ENCODE data around the gene BMS1. TPM values are rescaled to one million over a fixed set of nuclear protein-coding genes. Genes with fewer than 3 reads are reported as not detected.
"Not testable (repeated sequence)": the region's sequence is repeated elsewhere in the genome, so short reads cannot be mapped to it uniquely, and the experiment has no call there.

BMS1 gene
- total RNA-seq, 1 donor from 2014 or later = 21.8 TPM

GRCh38 chr10:42802876-42803275 lies 20.3 kb downstream of the BMS1 start:
- Mint-ChIP-seq H3K4me3 (no peak overlapping the region), H3K36me3 (peaks cover 55% of the 10 kb centered on the region), H3K27me3 (ENCODE audit: low read depth) (no peaks in the 10 kb centered on the region), H3K27ac (no peak overlapping the region), H3K9me3 (peaks cover 5% of the 10 kb centered on the region), H3K4me1 (no peaks in the 10 kb centered on the region)
- DNase-seq (ENCODE audit: low spot score in 2 of 2, unreplicated experiment in 2 of 2) = no peak
- TF ChIP-seq, protein P1, sequence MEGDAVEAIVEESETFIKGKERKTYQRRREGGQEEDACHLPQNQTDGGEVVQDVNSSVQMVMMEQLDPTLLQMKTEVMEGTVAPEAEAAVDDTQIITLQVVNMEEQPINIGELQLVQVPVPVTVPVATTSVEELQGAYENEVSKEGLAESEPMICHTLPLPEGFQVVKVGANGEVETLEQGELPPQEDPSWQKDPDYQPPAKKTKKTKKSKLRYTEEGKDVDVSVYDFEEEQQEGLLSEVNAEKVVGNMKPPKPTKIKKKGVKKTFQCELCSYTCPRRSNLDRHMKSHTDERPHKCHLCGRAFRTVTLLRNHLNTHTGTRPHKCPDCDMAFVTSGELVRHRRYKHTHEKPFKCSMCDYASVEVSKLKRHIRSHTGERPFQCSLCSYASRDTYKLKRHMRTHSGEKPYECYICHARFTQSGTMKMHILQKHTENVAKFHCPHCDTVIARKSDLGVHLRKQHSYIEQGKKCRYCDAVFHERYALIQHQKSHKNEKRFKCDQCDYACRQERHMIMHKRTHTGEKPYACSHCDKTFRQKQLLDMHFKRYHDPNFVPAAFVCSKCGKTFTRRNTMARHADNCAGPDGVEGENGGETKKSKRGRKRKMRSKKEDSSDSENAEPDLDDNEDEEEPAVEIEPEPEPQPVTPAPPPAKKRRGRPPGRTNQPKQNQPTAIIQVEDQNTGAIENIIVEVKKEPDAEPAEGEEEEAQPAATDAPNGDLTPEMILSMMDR (IDR thresholded peaks at IDR 0.05; ENCODE audit: unreplicated experiment) = no peak

GRCh38 chr10:42809676-42810075 lies 27.1 kb downstream of the BMS1 start:
- peaks cover 68% of the 10 kb centered on the region for H3K36me3 Mint-ChIP-seq
- H3K27ac Mint-ChIP-seq = no peak overlapping the region
- TF ChIP-seq, protein P1 (IDR thresholded peaks at IDR 0.05; ENCODE audit: unreplicated experiment) = no peak

GRCh38 chr10:42812028-42812427 lies 29.4 kb downstream of the BMS1 start:
- H3K4me1 Mint-ChIP-seq = no peaks in the 10 kb centered on the region
- peaks cover 27% of the 10 kb centered on the region for H3K9me3 Mint-ChIP-seq
- no peak for DNase-seq (ENCODE audit: low spot score in 2 of 2, unreplicated experiment in 2 of 2)
- no peaks in the 10 kb centered on the region for H3K27me3 Mint-ChIP-seq (ENCODE audit: low read depth)
- H3K4me3 Mint-ChIP-seq = no peak overlapping the region
- peaks cover 74% of the 10 kb centered on the region for H3K36me3 Mint-ChIP-seq
- H3K27ac Mint-ChIP-seq = no peak overlapping the region
- TF ChIP-seq, protein P1 (IDR thresholded peaks at IDR 0.05; ENCODE audit: unreplicated experiment) = no peak

More at GRCh38 chr10:42809676-42810075, 27.1 kb downstream of the BMS1 start:
- peaks cover 27% of the 10 kb centered on the region for H3K9me3 Mint-ChIP-seq
- no peaks in the 10 kb centered on the region for H3K4me1 Mint-ChIP-seq
- H3K4me3 Mint-ChIP-seq = no peak overlapping the region
- DNase-seq (ENCODE audit: low spot score in 2 of 2, unreplicated experiment in 2 of 2) = no peak
- H3K27me3 Mint-ChIP-seq (ENCODE audit: low read depth) = no peaks in the 10 kb centered on the region

DNA sequence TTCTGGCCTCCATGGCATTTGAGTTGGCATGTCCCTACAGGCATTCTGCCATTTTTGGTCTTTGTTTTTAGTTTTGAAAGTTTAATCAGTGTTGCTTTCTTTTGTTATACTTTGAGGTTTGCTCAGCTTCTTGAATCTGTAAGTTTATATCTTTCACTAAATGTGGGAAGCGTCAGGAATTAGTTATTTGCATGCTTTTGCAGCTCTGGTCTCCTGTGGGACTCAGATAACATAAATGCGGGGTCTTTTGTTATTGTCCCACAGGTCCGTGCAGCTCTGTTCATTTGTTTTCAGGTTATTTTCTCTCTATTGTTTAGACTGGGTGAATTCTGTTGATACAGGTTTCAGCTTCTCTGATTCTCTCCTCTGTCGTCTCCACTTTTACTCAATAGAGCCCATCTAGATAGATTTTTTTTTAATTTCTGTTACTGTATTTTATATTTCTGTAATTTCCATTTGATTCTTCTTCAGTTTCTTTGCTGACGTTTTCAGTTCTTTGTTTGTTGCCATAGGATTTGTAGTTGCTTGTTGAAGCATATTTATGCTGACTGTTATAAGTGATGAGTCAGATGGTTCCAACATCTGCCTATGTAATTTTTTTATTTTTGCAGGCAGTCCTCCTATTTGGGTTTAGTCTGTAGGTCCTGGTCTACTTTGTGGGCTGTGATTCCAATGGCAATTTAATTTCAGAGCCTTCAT lies 31.5 kb downstream of the BMS1 start:
- not testable (repeated sequence) for H3K4me1 Mint-ChIP-seq; H3K27ac Mint-ChIP-seq; H3K4me3 Mint-ChIP-seq; H3K27me3 Mint-ChIP-seq (ENCODE audit: low read depth); DNase-seq (ENCODE audit: low spot score in 2 of 2, unreplicated experiment in 2 of 2)
- Mint-ChIP-seq H3K9me3 (peaks cover 25% of the 10 kb centered on the region), H3K36me3 (peaks cover 75% of the 10 kb centered on the region)

DNA sequence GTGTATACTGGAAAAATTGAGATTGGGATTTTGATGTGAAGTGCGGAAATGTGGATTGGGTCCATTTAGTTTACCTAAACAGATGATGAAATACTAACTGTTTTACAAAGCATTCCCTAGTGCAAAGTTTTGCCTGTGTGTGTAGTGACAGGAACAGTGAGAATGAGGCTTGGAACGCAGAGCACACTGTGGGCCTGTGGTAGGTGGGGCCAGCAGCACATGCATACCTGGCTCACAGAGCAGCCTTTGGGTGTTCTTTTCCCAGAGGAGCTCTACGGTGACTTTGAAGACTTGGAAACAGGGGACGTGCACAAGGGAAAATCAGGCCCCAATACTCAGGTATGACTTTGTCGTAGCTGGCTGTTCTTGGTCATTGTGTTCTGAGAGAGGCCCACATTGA lies 33.7 kb downstream of the BMS1 start:
- not testable (repeated sequence) for H3K4me1 Mint-ChIP-seq; H3K4me3 Mint-ChIP-seq; DNase-seq (ENCODE audit: low spot score in 2 of 2, unreplicated experiment in 2 of 2); H3K27ac Mint-ChIP-seq; H3K27me3 Mint-ChIP-seq (ENCODE audit: low read depth)
- H3K9me3 Mint-ChIP-seq = peaks cover 21% of the 10 kb centered on the region
- H3K36me3 Mint-ChIP-seq = peaks cover 72% of the 10 kb centered on the region

DNA sequence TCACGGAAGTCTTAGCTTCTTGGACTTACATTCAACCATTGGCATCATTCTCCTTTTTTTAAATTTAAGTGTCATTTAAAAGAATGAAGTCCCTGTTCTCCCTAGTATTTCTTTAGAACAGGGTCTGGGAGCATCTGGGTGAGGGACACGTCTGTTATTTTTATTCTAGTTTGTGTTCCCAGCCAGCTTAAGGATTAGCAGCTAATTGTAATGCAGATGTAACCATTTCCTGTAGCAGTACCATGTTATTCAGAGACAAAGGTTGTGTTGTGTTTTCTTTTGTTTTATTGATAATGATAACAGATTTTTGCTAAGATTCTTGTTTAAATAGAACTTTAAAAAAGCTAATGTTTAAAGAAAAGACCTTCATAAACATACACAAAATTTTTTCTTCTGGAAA lies 34.3 kb downstream of the BMS1 start:
- TF ChIP-seq, protein P1 (IDR thresholded peaks at IDR 0.05; ENCODE audit: unreplicated experiment) = no peak
- DNase-seq (ENCODE audit: low spot score in 2 of 2, unreplicated experiment in 2 of 2) = no peak
- Mint-ChIP-seq H3K27ac (no peak overlapping the region), H3K4me1 (no peaks in the 10 kb centered on the region), H3K27me3 (ENCODE audit: low read depth) (no peaks in the 10 kb centered on the region), H3K4me3 (no peak overlapping the region), H3K9me3 (peaks cover 20% of the 10 kb centered on the region), H3K36me3 (peaks cover 70% of the 10 kb centered on the region)

DNA sequence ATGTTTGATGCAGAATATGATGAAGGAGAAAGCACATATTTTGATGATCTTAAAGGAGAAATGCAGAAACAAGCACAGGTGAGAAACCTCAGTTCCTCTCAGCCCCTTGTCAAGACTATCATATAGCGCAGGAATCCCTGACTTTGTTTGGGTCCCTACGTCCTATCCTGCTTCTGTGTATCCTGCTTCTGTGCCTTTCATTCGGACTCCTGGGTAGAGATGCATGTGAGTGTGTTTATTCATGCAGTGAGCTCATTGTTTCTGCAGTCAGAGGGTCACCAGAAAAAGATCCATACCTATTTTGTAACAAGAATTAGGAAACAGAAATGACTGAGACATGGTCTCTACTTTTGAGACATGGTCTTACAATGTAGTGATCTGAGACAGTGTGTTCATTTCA lies 34.8 kb downstream of the BMS1 start:
- H3K4me1 Mint-ChIP-seq; H3K27ac Mint-ChIP-seq; H3K27me3 Mint-ChIP-seq (ENCODE audit: low read depth); H3K4me3 Mint-ChIP-seq; DNase-seq (ENCODE audit: low spot score in 2 of 2, unreplicated experiment in 2 of 2): not testable (repeated sequence)
- peaks cover 18% of the 10 kb centered on the region for H3K9me3 Mint-ChIP-seq
- peaks cover 68% of the 10 kb centered on the region for H3K36me3 Mint-ChIP-seq

DNA sequence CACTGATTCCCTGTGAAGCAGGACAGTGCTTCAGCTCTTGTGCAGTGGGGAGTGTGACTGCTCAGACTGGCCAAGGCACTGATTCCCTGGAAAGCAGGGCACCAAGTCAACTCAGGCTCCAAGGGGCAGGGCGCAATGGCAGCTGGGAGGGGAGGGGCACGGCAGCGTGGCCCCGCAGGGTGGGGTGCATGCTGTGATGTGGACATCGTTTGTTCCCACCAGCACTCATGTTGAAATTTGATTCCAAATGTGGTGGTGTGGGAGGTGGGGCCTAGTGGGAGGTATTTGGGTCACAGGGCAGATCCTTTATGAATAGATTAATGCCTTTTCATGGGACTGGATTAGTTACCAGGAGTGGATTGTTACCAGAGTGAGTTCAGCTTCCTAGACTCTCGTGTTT lies 44.2 kb downstream of the BMS1 start:
- peaks cover 19% of the 10 kb centered on the region for H3K9me3 Mint-ChIP-seq
- not testable (repeated sequence) for H3K27ac Mint-ChIP-seq; DNase-seq (ENCODE audit: low spot score in 2 of 2, unreplicated experiment in 2 of 2)

More for the DNA sequence above, 44.2 kb downstream of the BMS1 start:
- not testable (repeated sequence) for H3K4me1 Mint-ChIP-seq; H3K27me3 Mint-ChIP-seq (ENCODE audit: low read depth); H3K4me3 Mint-ChIP-seq
- peaks cover 68% of the 10 kb centered on the region for H3K36me3 Mint-ChIP-seq

All from mesothelial cell of epicardium (in vitro differentiated cells).